ENCODE data around the gene TMEM40. TPM values are rescaled to one million over a fixed set of nuclear protein-coding genes. Genes with fewer than 3 reads are reported as not detected.
A peak's percentile ranks its signal among the peaks of the same experiment; 100 is the strongest.

The TMEM40 gene
- total and polyA plus RNA-seq, 9 of the 15 experiments (the other 6 are each of a cell fraction or from before 2014, with no cell fraction given): 0.11 to 0.31 (median 0.14) TPM; not detected in 6

DNA sequence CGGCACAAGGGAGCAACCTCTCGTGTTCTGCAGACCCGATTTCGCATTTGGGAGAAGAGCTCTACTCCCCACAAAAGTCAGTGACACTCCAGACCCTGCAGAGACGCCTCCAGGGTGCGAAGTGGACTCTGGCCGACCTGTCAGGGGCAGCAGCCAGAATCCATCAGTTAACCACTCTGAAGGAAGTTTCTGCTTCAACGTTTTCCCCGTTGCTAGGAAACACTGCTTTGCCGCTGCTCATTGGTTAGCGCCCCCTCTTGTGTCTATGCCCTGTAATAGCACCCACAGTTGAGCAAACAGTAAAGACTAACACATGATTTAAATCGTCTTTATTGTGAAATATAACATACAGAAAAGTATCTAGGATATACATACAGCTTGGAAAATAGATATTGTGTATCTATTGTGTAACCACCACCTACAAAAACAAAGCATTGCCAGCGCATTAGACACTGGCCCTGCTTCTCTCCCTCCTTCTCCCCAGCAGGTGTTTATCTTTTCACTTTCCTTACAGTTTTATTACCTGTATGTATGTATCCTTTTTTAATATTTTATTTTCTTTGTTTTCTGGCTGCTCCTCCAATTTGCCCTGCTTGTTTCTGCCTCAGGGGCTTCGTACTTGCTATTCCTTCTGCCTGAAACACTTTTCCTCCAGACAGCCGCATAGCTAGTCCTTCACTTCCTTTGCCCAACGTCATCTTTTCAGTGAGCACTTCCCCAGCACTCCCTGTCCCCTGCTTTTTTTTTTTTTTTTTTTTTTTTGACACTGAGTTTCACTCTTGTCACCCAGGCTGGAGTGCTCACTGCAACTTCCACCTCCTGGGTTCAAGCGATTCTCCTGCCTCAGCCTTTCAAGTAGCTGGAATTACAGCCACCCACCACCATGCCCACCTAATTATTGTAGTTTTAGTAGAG is 38.8 kb downstream of the TMEM40 start (continued):
- TF ChIP-seq, protein P1, sequence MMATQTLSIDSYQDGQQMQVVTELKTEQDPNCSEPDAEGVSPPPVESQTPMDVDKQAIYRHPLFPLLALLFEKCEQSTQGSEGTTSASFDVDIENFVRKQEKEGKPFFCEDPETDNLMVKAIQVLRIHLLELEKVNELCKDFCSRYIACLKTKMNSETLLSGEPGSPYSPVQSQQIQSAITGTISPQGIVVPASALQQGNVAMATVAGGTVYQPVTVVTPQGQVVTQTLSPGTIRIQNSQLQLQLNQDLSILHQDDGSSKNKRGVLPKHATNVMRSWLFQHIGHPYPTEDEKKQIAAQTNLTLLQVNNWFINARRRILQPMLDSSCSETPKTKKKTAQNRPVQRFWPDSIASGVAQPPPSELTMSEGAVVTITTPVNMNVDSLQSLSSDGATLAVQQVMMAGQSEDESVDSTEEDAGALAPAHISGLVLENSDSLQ (IDR thresholded peaks at IDR 0.05): peak; percentile 75
- TF ChIP-seq E2F4 (CRISPR knock-in tag; IDR thresholded peaks at IDR 0.05; ENCODE audit: low read depth) (no peak), GABPA (tag; conservative IDR thresholded peaks at IDR 0.05; ENCODE audit: low read depth) (no peak), SIN3A (IDR thresholded peaks at IDR 0.05; ENCODE audit: borderline replicate concordance in 2 of 2, control insufficient read depth in 1 of 2, low read depth in 2 of 2, low read length in 2 of 2) (0 out of 4 replicates have a peak, but pooled peaks of 1 of the 2 experiments have one; percentile 14), MTF1 (CRISPR knock-in tag; IDR thresholded peaks at IDR 0.05; ENCODE audit: borderline replicate concordance) (no peak), MAFK (IDR thresholded peaks at IDR 0.05; ENCODE audit: low read length) (peak; percentile 11; the same call in 1 of the 2 replicates), STAT6 (CRISPR knock-in tag; IDR thresholded peaks at IDR 0.05) (0 out of 2 replicates have a peak, but pooled peaks have one; percentile 80), ZSCAN32 (CRISPR knock-in tag; IDR thresholded peaks at IDR 0.05) (no peak), ZNF354B (CRISPR knock-in tag; IDR thresholded peaks at IDR 0.05) (no peak), CEBPG (CRISPR knock-in tag; IDR thresholded peaks at IDR 0.05) (no peak), CEBPG (tag; conservative IDR thresholded peaks at IDR 0.05 in 1 of 2, IDR thresholded peaks at IDR 0.05 in 1 of 2) (peak; percentile 86 to 93), MEF2A (IDR thresholded peaks at IDR 0.05; ENCODE audit: control insufficient read depth, low read depth, low read length) (no peak), SPI1 (IDR thresholded peaks at IDR 0.05; ENCODE audit: borderline replicate concordance, low read depth, low read length) (no peak), KLF16 (IDR thresholded peaks at IDR 0.05) (peak; percentile 67; the same call in 1 of the 2 replicates), HEY1 (CRISPR knock-in tag; IDR thresholded peaks at IDR 0.05; ENCODE audit: borderline replicate concordance) (no peak), BMI1 (IDR thresholded peaks at IDR 0.05; ENCODE audit: low read length) (no peak), CEBPB (tag; IDR thresholded peaks at IDR 0.05) (peak; percentile 96), RBM25 (IDR thresholded peaks at IDR 0.05; ENCODE audit: low read depth, low read length, severe bottlenecking) (peak; percentile 62), CTCF (IDR thresholded peaks at IDR 0.05 in 2 of 3, conservative IDR thresholded peaks at IDR 0.05 in 1 of 3; ENCODE audit: insufficient read depth in 2 of 3, low read depth in 1 of 3, low read length in 3 of 3) (peak; percentile 90 to 99 (median 99)), FOXJ3 (CRISPR knock-in tag; IDR thresholded peaks at IDR 0.05) (peak; percentile 76), ZNF133 (CRISPR knock-in tag; IDR thresholded peaks at IDR 0.05) (no peak)
